Panc1 (cell line): ENCODE data around the gene INPP5D. TPM values are rescaled to one million over a fixed set of nuclear protein-coding genes. Genes with fewer than 3 reads are reported as not detected.

Source experiments
- ATAC-seq: fragments of 200-7000 bp; cut with Tn5 transposase; 2 replicates; pipeline ENCODE4 v1.9.1; 2020; ENCODE audit warnings: mild to moderate bottlenecking, moderate library complexity
- BruUV-seq: library from RNA; stranded (reverse); fragments of 400-500 nt; replicated peaks from 2 replicates; lab custom pipeline; 2021; lab: Mats Ljungman, UMichigan
- CTCF ChIA-PET: fragments of 300-600 bp; sonication (Branson Sonifier 250); formaldehyde crosslinking; loops from one replicate; lab custom pipeline; 2022; ENCODE audit warnings: antibody characterized with exemption; lab: Charles Lee
- POLR2A ChIA-PET: fragments of 300-600 bp; sonication (Branson Sonifier 250); formaldehyde crosslinking; loops from one replicate; lab custom pipeline; 2022; ENCODE audit warnings: antibody characterized with exemption; lab: Charles Lee
- DNase-seq: peaks from one replicate; pipeline ENCODE4 v3.0.0-alpha.2; 2010; ENCODE audit warnings: low read depth, low spot score
- H3K27ac ChIP-seq: 2 replicates; pipeline ENCODE4 v1.5.1; 2011; ENCODE audit warnings: mild to moderate bottlenecking, low read length, inconsistent platforms
- H3K27me3 ChIP-seq: fragments of 200-500 bp; sonication (Bioruptor generic); 2 replicates; pipeline ENCODE4 v1.6.0; 2014; ENCODE audit warnings: low read length, inconsistent platforms; ENCODE audit not compliant: control insufficient read depth, insufficient read depth
- H3K36me3 ChIP-seq: fragments of 200-500 bp; sonication (Bioruptor generic); 2 replicates; pipeline ENCODE4 v1.5.1; 2014; ENCODE audit warnings: inconsistent platforms, mild to moderate bottlenecking, low read length, moderate library complexity; ENCODE audit not compliant: control insufficient read depth, insufficient read depth
- H3K4me1 ChIP-seq: 2 replicates; pipeline ENCODE4 v1.5.1; 2011; ENCODE audit warnings: inconsistent platforms, mild to moderate bottlenecking, low read length, moderate library complexity; ENCODE audit not compliant: control insufficient read depth, insufficient read depth
- H3K4me3 ChIP-seq, 2 experiments: 2 replicates each; pipeline ENCODE4 v1.5.1; 2011 to 2012; ENCODE audit warnings: low read depth in 2 of 2, low read length in 2 of 2, mild to moderate bottlenecking in 2 of 2, inconsistent platforms in 1 of 2, moderate library complexity in 1 of 2
- H3K9me3 ChIP-seq: fragments of 200-500 bp; sonication (Bioruptor generic); 2 replicates; pipeline ENCODE4 v1.5.1; 2014; ENCODE audit warnings: low read depth, mild to moderate bottlenecking, inconsistent platforms, low read length, moderate library complexity; ENCODE audit not compliant: control insufficient read depth, insufficient read depth
- POLR2AphosphoS5 ChIP-seq: IDR thresholded peaks from 2 replicates; pipeline ENCODE4 v1.6.1; 2012; ENCODE audit warnings: mild to moderate bottlenecking, low read depth, low read length, moderate library complexity
- SIN3A ChIP-seq: IDR thresholded peaks from 2 replicates; pipeline ENCODE4 v1.6.1; 2012; ENCODE audit warnings: low read depth, mild to moderate bottlenecking, low read length, moderate library complexity, borderline replicate concordance; ENCODE audit not compliant: insufficient read depth
- TCF7L2 ChIP-seq: IDR thresholded peaks from 2 replicates; pipeline ENCODE4 v1.6.1; 2011; ENCODE audit warnings: mild to moderate bottlenecking, low read depth, low read length, inconsistent platforms
- in situ Hi-C: cut with HindIII; loops from 2 replicates; pipeline ENCODE4 v1.10.0; 2016; ENCODE audit warnings: low sequenced_read_pairs, low pct_unique_long_range_greater_than_20kb
- intact Hi-C: fragments of 100-400 bp; cut with micrococcal nuclease; formaldehyde crosslinking; loops from one replicate; pipeline ENCODE4 v1.10.0; 2022; ENCODE audit not compliant: unreplicated experiment
- total RNA-seq: library from RNA; stranded (reverse); gene quantifications from one replicate; pipeline ENCODE4 v1.2.1, GENCODE V29; 2021; ENCODE audit not compliant: unreplicated experiment
- TF ChIP-seq, protein P1 (sequence below), 2 experiments: IDR thresholded peaks; 2 replicates each; pipeline ENCODE4 v1.6.1; 2011 to 2012; ENCODE audit warnings: low read depth in 2 of 2, control low read depth in 1 of 2, low read length in 1 of 2, mild to moderate bottlenecking in 1 of 2, moderate library complexity in 1 of 2; ENCODE audit not compliant: insufficient read depth in 1 of 2
- TF ChIP-seq, protein P2 (sequence below): fragments of 450-650 bp; IDR thresholded peaks from 2 replicates; pipeline ENCODE4 v1.5.1; 2017; ENCODE audit warnings: mild to moderate bottlenecking

The INPP5D gene
- total RNA-seq, 1 experiment from 2014 or later, result 0.39 TPM

DNA sequence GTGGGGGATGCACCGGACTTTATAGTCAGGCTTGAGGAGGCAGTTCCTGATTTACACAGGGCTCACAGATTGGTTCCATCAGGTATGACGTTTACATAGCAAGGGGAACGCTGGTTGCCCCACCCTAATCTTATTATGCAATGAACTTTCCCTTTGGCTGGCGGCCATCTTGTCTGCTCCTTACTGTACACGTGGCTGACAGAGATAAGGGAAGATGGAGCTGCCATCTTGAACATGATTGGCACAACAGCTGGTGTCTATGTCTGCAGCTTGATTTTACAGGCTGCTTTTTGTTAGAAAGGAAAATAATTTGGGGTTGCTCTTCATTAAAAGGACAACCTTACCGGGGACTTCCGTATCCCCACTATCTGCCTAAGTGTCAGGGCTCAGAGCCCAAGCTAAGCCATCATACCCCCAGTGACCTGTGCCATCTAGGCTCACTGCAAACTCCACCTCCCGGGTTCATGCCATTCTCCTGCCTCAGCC is 157.8 kb downstream of the INPP5D start:
- Histone ChIP-seq H3K27me3 (no peaks in the 10 kb centered on the region), H3K4me3 (no peak overlapping the region), H3K4me1 (no peaks in the 10 kb centered on the region), H3K27ac (no peak overlapping the region), H3K9me3 (no peaks in the 10 kb centered on the region), H3K36me3 (no peaks in the 10 kb centered on the region)
- ATAC-seq (no peak), DNase-seq (no peak)
- intact Hi-C loops, result no loop called here
- in situ Hi-C loops, result no loop called here
- ChIA-PET CTCF (no interaction called here), POLR2A (no interaction called here)
- BruUV-seq, result no TSS peak
- TF ChIP-seq SIN3A (no peak), TCF7L2 (no peak), POLR2AphosphoS5 (no peak)
- TF ChIP-seq, protein P1, sequence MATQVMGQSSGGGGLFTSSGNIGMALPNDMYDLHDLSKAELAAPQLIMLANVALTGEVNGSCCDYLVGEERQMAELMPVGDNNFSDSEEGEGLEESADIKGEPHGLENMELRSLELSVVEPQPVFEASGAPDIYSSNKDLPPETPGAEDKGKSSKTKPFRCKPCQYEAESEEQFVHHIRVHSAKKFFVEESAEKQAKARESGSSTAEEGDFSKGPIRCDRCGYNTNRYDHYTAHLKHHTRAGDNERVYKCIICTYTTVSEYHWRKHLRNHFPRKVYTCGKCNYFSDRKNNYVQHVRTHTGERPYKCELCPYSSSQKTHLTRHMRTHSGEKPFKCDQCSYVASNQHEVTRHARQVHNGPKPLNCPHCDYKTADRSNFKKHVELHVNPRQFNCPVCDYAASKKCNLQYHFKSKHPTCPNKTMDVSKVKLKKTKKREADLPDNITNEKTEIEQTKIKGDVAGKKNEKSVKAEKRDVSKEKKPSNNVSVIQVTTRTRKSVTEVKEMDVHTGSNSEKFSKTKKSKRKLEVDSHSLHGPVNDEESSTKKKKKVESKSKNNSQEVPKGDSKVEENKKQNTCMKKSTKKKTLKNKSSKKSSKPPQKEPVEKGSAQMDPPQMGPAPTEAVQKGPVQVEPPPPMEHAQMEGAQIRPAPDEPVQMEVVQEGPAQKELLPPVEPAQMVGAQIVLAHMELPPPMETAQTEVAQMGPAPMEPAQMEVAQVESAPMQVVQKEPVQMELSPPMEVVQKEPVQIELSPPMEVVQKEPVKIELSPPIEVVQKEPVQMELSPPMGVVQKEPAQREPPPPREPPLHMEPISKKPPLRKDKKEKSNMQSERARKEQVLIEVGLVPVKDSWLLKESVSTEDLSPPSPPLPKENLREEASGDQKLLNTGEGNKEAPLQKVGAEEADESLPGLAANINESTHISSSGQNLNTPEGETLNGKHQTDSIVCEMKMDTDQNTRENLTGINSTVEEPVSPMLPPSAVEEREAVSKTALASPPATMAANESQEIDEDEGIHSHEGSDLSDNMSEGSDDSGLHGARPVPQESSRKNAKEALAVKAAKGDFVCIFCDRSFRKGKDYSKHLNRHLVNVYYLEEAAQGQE (IDR thresholded peaks at IDR 0.05; ENCODE audit: insufficient read depth in 1 of 2, low read depth in 2 of 2, low read length in 1 of 2), result no peak
- TF ChIP-seq, protein P2, sequence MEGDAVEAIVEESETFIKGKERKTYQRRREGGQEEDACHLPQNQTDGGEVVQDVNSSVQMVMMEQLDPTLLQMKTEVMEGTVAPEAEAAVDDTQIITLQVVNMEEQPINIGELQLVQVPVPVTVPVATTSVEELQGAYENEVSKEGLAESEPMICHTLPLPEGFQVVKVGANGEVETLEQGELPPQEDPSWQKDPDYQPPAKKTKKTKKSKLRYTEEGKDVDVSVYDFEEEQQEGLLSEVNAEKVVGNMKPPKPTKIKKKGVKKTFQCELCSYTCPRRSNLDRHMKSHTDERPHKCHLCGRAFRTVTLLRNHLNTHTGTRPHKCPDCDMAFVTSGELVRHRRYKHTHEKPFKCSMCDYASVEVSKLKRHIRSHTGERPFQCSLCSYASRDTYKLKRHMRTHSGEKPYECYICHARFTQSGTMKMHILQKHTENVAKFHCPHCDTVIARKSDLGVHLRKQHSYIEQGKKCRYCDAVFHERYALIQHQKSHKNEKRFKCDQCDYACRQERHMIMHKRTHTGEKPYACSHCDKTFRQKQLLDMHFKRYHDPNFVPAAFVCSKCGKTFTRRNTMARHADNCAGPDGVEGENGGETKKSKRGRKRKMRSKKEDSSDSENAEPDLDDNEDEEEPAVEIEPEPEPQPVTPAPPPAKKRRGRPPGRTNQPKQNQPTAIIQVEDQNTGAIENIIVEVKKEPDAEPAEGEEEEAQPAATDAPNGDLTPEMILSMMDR, result no peak

DNA sequence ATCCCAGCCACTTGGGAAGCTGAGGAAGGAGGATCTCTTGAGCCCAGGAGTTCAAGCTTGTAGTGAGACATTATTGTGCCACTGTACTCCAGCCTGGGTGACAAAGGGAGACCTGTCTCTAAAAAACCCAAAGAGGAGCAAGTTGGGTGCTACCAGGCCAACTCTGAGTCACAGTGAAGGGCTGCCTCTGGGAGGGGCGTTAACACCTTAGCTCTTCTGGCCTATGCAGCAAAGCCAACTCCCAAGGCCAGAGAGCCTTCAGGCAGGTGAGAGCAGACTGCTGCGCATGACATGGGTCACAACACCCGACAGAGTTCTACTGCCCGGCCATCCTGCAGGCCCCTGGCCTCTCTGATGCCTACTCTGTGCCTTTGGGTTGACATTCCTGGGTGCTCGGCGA is 158.7 kb downstream of the INPP5D start:
- ChIA-PET POLR2A (no interaction called here), CTCF (no interaction called here)
- Histone ChIP-seq H3K4me1 (no peaks in the 10 kb centered on the region), H3K36me3 (no peaks in the 10 kb centered on the region), H3K4me3 (no peak overlapping the region), H3K27me3 (no peaks in the 10 kb centered on the region), H3K9me3 (no peaks in the 10 kb centered on the region), H3K27ac (no peak overlapping the region)
- in situ Hi-C loops, result no loop called here
- no peak for DNase-seq
- intact Hi-C loops, result no loop called here
- no peak for ATAC-seq
- TF ChIP-seq POLR2AphosphoS5, result no peak
- no peak for TF ChIP-seq TCF7L2
- TF ChIP-seq, protein P1 (IDR thresholded peaks at IDR 0.05; ENCODE audit: insufficient read depth in 1 of 2, low read depth in 2 of 2, low read length in 1 of 2), result no peak
- no peak for TF ChIP-seq SIN3A
- TF ChIP-seq, protein P2, result no peak
- BruUV-seq, result no TSS peak
